K562 (cell line): ENCODE data around the gene PSMD9. TPM values are rescaled to one million over a fixed set of nuclear protein-coding genes. Genes with fewer than 3 reads are reported as not detected.

Experiments
- DACH1 ChIP-seq: fragments of 450-650 bp; IDR thresholded peaks from 2 replicates; pipeline ENCODE4 v1.6.1; 2018; ENCODE audit not compliant: partially characterized antibody
- ETV5 ChIP-seq: sonication (generic); formaldehyde crosslinking; IDR thresholded peaks from 2 replicates; pipeline ENCODE4 v1.4.0; 2020; ENCODE audit warnings: low read depth, mild to moderate bottlenecking, missing genetic modification reagents
- HNRNPK ChIP-seq: fragments of 200-400 bp; formaldehyde crosslinking; IDR thresholded peaks from one replicate; pipeline ENCODE4 v1.6.1; 2018; ENCODE audit warnings: mild to moderate bottlenecking, low read depth, low read length; ENCODE audit not compliant: poor library complexity, severe bottlenecking
- IFI16 ChIP-seq: fragments of 250-450 bp; sonication (Bioruptor Pico); IDR thresholded peaks from 2 replicates; pipeline ENCODE4 v2.1.2; 2022; ENCODE audit warnings: mild to moderate bottlenecking, inconsistent platforms
- MAFK ChIP-seq: IDR thresholded peaks from 2 replicates; pipeline ENCODE4 v1.6.1; 2011; ENCODE audit warnings: low read length, improper control_type of control experiment
- MEF2A ChIP-seq: IDR thresholded peaks from 2 replicates; pipeline ENCODE4 v1.6.1; 2011; ENCODE audit warnings: low read depth, mild to moderate bottlenecking, low read length, moderate library complexity; ENCODE audit not compliant: control insufficient read depth
- MTA1 ChIP-seq: fragments of 450-650 bp; IDR thresholded peaks from 2 replicates; pipeline ENCODE4 v1.6.1; 2017; ENCODE audit warnings: borderline replicate concordance
- NELFE ChIP-seq: IDR thresholded peaks from 2 replicates; pipeline ENCODE4 v1.6.1; 2011; ENCODE audit warnings: mild to moderate bottlenecking; ENCODE audit not compliant: insufficient read depth, insufficient read length
- TOE1 ChIP-seq, 2 experiments: fragments of 450-650 bp in 1 of 2; sonication (generic) in 1 of 2; formaldehyde crosslinking in 1 of 2; IDR thresholded peaks; 2 replicates each; pipeline versions ENCODE4 v1.7.1 to v1.8.0; 2016 to 2022; ENCODE audit warnings: borderline replicate concordance in 2 of 2, mild to moderate bottlenecking in 2 of 2, antibody characterized with exemption in 1 of 2, inconsistent platforms in 1 of 2, low read depth in 1 of 2, missing genetic modification reagents in 1 of 2, moderate library complexity in 1 of 2
- TRIM28 ChIP-seq: fragments of 450-650 bp; IDR thresholded peaks from 2 replicates; pipeline ENCODE4 v1.6.1; 2017
- ZFP30 ChIP-seq: fragments of 250-450 bp; sonication (Bioruptor Pico); IDR thresholded peaks from 2 replicates; pipeline ENCODE4 v1.8.0; 2022; ENCODE audit warnings: moderate library complexity, mild to moderate bottlenecking, inconsistent platforms, borderline replicate concordance
- ZNF253 ChIP-seq: fragments of 250-450 bp; sonication (Bioruptor Pico); conservative IDR thresholded peaks from 2 replicates; pipeline ENCODE4 v1.6.1; 2021; ENCODE audit warnings: mild to moderate bottlenecking
- ZNF561 ChIP-seq: fragments of 450-650 bp; formaldehyde crosslinking; conservative IDR thresholded peaks from 2 replicates; pipeline ENCODE4 v1.4.0; 2020; ENCODE audit warnings: mild to moderate bottlenecking, moderate library complexity
- ZNF695 ChIP-seq: fragments of 450-650 bp; formaldehyde crosslinking; IDR thresholded peaks from 2 replicates; pipeline ENCODE4 v1.4.0; 2020; ENCODE audit warnings: mild to moderate bottlenecking, moderate library complexity
- ZNF707 ChIP-seq: fragments of 250-450 bp; sonication (Bioruptor Pico); conservative IDR thresholded peaks from 2 replicates; pipeline ENCODE4 v1.8.0; 2022; ENCODE audit warnings: inconsistent platforms, mild to moderate bottlenecking, moderate library complexity
- polyA plus RNA-seq, 8 experiments: library from polyadenylated mRNA; depleted of rRNA in 4 of 8; stranded (reverse) in 5 of 8; unstranded in 3 of 8; fragments of >200 nt; fragmentation: Nextera tagmentation in 2 of 8; fragmentation: Illumina TruSeq in 1 of 8; extraction: Ambion mirVana in 2 of 8; extraction: Trizol in 1 of 8; gene quantifications; 2 replicates each; pipeline versions ENCODE4 v1.2.1 to v1.2.3, GENCODE V29; 2011 to 2014; ENCODE audit warnings: inconsistent platforms in 1 of 8, missing spikeins in 1 of 8
- total RNA-seq, 7 experiments: library from RNA; depleted of rRNA in 6 of 7; stranded (reverse); fragments of >200 nt in 6 of 7; fragmentation: Illumina TruSeq in 2 of 7; extraction: Trizol in 2 of 7; gene quantifications; 2 replicates each; pipeline versions ENCODE4 v1.2.1 to v1.2.3, GENCODE V29; 2011 to 2021; ENCODE audit warnings: low replicate concordance in 1 of 7
- TF ChIP-seq, protein P1 (sequence below), 2 experiments: IDR thresholded peaks; 2 replicates each; pipeline ENCODE4 v1.6.1; 2012; ENCODE audit warnings: improper control_type of control experiment in 2 of 2, low read depth in 2 of 2, low read length in 2 of 2, borderline replicate concordance in 1 of 2
- TF ChIP-seq, protein P2 (sequence below): fragments of 250-450 bp; sonication (Bioruptor Pico); IDR thresholded peaks from 2 replicates; pipeline ENCODE4 v1.4.0; 2020; ENCODE audit warnings: mild to moderate bottlenecking, moderate library complexity
- TF ChIP-seq, protein P3 (sequence below): fragments of 250-450 bp; sonication (Bioruptor Pico); IDR thresholded peaks from 2 replicates; pipeline ENCODE4 v1.5.0; 2021; ENCODE audit warnings: mild to moderate bottlenecking, moderate library complexity

PSMD9 gene
- total and polyA plus RNA-seq, 9 of the 15 experiments (the other 6 are each of a cell fraction or from before 2014, with no cell fraction given): 12.2 to 143 (median 61.3) TPM

GRCh38 chr12:121892673-121893561, 4.3 kb downstream of the PSMD9 start (continued):
- TF ChIP-seq MEF2A (no peak), ZNF561 (CRISPR knock-in tag) (no peak), TOE1 (IDR thresholded peaks at IDR 0.05; ENCODE audit: borderline replicate concordance) (no peak), TOE1 (CRISPR knock-in tag; IDR thresholded peaks at IDR 0.05; ENCODE audit: borderline replicate concordance, low read depth) (no peak), NELFE (no peak), DACH1 (no peak), MAFK (peak; percentile 83), IFI16 (CRISPR knock-in tag) (no peak), TRIM28 (no peak; the same call in 1 of the 2 replicates), ZNF695 (no peak), ZNF253 (CRISPR knock-in tag) (no peak), ZNF707 (CRISPR knock-in tag) (no peak), HNRNPK (no peak), ZFP30 (no peak), MTA1 (no peak), ETV5 (no peak)
- TF ChIP-seq, protein P1, sequence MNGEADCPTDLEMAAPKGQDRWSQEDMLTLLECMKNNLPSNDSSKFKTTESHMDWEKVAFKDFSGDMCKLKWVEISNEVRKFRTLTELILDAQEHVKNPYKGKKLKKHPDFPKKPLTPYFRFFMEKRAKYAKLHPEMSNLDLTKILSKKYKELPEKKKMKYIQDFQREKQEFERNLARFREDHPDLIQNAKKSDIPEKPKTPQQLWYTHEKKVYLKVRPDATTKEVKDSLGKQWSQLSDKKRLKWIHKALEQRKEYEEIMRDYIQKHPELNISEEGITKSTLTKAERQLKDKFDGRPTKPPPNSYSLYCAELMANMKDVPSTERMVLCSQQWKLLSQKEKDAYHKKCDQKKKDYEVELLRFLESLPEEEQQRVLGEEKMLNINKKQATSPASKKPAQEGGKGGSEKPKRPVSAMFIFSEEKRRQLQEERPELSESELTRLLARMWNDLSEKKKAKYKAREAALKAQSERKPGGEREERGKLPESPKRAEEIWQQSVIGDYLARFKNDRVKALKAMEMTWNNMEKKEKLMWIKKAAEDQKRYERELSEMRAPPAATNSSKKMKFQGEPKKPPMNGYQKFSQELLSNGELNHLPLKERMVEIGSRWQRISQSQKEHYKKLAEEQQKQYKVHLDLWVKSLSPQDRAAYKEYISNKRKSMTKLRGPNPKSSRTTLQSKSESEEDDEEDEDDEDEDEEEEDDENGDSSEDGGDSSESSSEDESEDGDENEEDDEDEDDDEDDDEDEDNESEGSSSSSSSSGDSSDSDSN (IDR thresholded peaks at IDR 0.05; ENCODE audit: borderline replicate concordance in 1 of 2, low read depth in 2 of 2, low read length in 2 of 2): no peak
- TF ChIP-seq, protein P2, sequence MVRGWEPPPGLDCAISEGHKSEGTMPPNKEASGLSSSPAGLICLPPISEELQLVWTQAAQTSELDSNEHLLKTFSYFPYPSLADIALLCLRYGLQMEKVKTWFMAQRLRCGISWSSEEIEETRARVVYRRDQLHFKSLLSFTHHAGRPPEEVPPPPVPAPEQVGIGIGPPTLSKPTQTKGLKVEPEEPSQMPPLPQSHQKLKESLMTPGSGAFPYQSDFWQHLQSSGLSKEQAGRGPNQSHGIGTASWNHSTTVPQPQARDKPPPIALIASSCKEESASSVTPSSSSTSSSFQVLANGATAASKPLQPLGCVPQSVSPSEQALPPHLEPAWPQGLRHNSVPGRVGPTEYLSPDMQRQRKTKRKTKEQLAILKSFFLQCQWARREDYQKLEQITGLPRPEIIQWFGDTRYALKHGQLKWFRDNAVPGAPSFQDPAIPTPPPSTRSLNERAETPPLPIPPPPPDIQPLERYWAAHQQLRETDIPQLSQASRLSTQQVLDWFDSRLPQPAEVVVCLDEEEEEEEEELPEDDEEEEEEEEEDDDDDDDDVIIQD: no peak
- TF ChIP-seq, protein P3, sequence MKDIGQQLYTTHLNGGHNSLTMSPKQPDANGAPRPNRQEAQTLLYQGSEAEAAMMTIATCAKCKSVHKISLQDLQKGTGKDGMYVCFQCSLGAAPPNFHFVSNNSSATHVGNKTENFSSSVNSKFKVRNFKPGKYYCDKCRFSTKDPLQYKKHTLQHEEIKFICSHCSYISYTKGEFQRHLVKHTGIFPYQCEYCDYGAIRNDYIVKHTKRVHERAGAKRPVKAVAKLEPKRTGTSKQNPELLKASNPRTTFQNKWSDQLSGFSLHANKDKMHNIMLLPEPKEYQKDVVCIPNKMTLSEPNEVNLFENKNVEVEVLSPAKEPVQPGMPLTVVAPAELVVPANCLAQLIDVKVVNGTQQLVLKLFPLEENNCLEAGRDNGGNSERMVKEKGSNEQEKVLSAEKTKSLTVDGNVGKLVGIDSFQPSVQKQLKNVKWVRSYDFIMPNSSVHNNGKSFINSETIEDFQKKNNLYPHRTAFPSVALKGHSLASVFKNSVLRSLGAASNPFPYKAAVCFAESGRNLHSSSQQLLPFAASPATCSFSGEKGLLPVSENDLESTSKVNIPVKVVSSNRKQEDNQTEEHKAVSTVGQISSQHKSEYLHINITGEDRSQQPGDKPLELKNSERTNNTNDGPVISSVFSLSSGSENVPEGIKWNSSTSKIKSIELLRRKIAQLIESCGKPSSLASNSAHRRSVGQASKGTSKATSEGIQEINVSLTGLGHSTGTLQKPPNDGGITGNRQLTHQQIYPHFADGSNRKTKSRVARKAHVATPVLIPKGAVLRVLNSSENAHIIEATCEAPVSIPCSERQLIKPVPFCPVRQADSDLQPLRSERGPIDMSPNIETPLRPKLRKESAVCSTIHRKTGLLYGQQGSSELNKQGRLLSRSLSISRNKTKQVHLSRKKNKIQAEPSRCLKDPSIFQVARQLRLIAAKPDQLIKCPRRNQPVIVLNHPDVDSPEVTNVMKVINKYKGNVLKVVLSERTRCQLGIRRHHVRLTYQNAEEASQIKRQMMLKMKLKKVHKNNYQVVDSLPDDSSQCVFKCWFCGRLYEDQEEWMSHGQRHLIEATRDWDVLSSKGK (CRISPR knock-in tag): no peak
